ENCODE measurements around the gene SGF29.

- TF ChIP-seq POLR2A (IDR thresholded peaks at IDR 0.05), result no peak
- no peak for TF ChIP-seq CTCF (IDR thresholded peaks at IDR 0.05)
- TF ChIP-seq EP300 (IDR thresholded peaks at IDR 0.05), result no peak
Measured at GRCh38 chr16:28532940-28533647, 20.6 kb upstream of the SGF29 start.
